Mesenchymal stem cell (in vitro differentiated cells and primary cell): Measurements from ENCODE around the gene ATP13A5.

ENCODE experiments used
- DNase-seq: peaks from one replicate; pipeline ENCODE4 v3.0.0-alpha.2; 2013
- H2AFZ ChIP-seq: one replicate; pipeline ENCODE4 v1.6.1; 2013; ENCODE audit warnings: low read depth, mild to moderate bottlenecking, control low read depth, inconsistent platforms, low read length, moderate library complexity
- H2AK5ac ChIP-seq: 2 replicates; pipeline ENCODE4 v1.6.1; 2013; ENCODE audit warnings: low read length, moderate library complexity, mild to moderate bottlenecking, inconsistent platforms; ENCODE audit not compliant: severe bottlenecking
- H2BK120ac ChIP-seq: one replicate; pipeline ENCODE4 v1.6.1; 2013; ENCODE audit warnings: low read depth, mild to moderate bottlenecking, inconsistent platforms, low read length, moderate library complexity
- H2BK12ac ChIP-seq, 2 experiments: one replicate each; pipeline ENCODE4 v1.6.1; 2013; ENCODE audit warnings: inconsistent platforms in 2 of 2, low read length in 2 of 2, mild to moderate bottlenecking in 2 of 2, moderate library complexity in 2 of 2, control low read depth in 1 of 2
- H2BK15ac ChIP-seq: one replicate; pipeline ENCODE4 v1.6.1; 2013; ENCODE audit warnings: mild to moderate bottlenecking, low read depth, inconsistent platforms; ENCODE audit not compliant: poor library complexity, severe bottlenecking
- H2BK5ac ChIP-seq: 2 replicates; pipeline ENCODE4 v1.6.1; 2013; ENCODE audit warnings: low read depth, mild to moderate bottlenecking, low read length, control low read depth, inconsistent platforms; ENCODE audit not compliant: poor library complexity, severe bottlenecking
- H3K14ac ChIP-seq, 2 experiments: one replicate each; pipeline ENCODE4 v1.6.1; 2013; ENCODE audit warnings: inconsistent platforms in 2 of 2, low read length in 2 of 2, control low read depth in 1 of 2, mild to moderate bottlenecking in 1 of 2, moderate library complexity in 1 of 2
- H3K18ac ChIP-seq, 2 experiments: one replicate each; pipeline ENCODE4 v1.6.1; 2013; ENCODE audit warnings: inconsistent platforms in 2 of 2, low read length in 2 of 2, control low read depth in 1 of 2, low read depth in 1 of 2, mild to moderate bottlenecking in 1 of 2
- H3K23ac ChIP-seq, 2 experiments: one replicate each; pipeline ENCODE4 v1.6.1; 2013; ENCODE audit warnings: inconsistent platforms in 2 of 2, low read length in 2 of 2, mild to moderate bottlenecking in 2 of 2, moderate library complexity in 2 of 2, control low read depth in 1 of 2
- H3K27ac ChIP-seq: 2 replicates; pipeline ENCODE4 v1.5.1; 2013; ENCODE audit warnings: mild to moderate bottlenecking, moderate library complexity, low read length, control low read depth, inconsistent platforms; ENCODE audit not compliant: poor library complexity, severe bottlenecking
- H3K27me3 ChIP-seq, 2 experiments: 2 replicates each; pipeline versions ENCODE4 v1.6.1 to v1.7.0; 2013; ENCODE audit warnings: low read length in 2 of 2, mild to moderate bottlenecking in 2 of 2, moderate library complexity in 2 of 2, control low read depth in 1 of 2, inconsistent platforms in 1 of 2; ENCODE audit not compliant: control insufficient read depth in 1 of 2, insufficient read depth in 1 of 2
- H3K36me3 ChIP-seq, 2 experiments: 2 replicates each; pipeline versions ENCODE4 v1.6.1 to v1.7.0; 2013; ENCODE audit warnings: low read length in 2 of 2, control low read depth in 1 of 2, inconsistent platforms in 1 of 2, low read depth in 1 of 2, mild to moderate bottlenecking in 1 of 2; ENCODE audit not compliant: insufficient read depth in 2 of 2, control insufficient read depth in 1 of 2
- H3K4ac ChIP-seq, 2 experiments: one replicate each; pipeline ENCODE4 v1.6.1; 2013; ENCODE audit warnings: inconsistent platforms in 2 of 2, low read length in 2 of 2, mild to moderate bottlenecking in 2 of 2, moderate library complexity in 2 of 2, control low read depth in 1 of 2, low read depth in 1 of 2
- H3K4me1 ChIP-seq: 2 replicates; pipeline ENCODE4 v1.6.1; 2013; ENCODE audit warnings: low read depth, low read length, control low read depth; ENCODE audit not compliant: control insufficient read depth, insufficient read depth
- H3K4me2 ChIP-seq: 2 replicates; pipeline ENCODE4 v1.6.1; 2013; ENCODE audit warnings: low read length, mild to moderate bottlenecking, inconsistent platforms; ENCODE audit not compliant: poor library complexity, severe bottlenecking
- H3K4me3 ChIP-seq, 2 experiments: 2 replicates each; pipeline versions ENCODE4 v1.5.1 to v1.7.0; 2013; ENCODE audit warnings: low read length in 2 of 2, mild to moderate bottlenecking in 2 of 2, control low read depth in 1 of 2, low read depth in 1 of 2; ENCODE audit not compliant: insufficient read depth in 1 of 2
- H3K79me1 ChIP-seq: replicated peaks from 2 replicates; pipeline ENCODE4 v1.6.1; 2013; ENCODE audit warnings: mild to moderate bottlenecking, control low read depth, low read length, inconsistent platforms; ENCODE audit not compliant: poor library complexity, severe bottlenecking
- H3K9ac ChIP-seq: 2 replicates; pipeline ENCODE4 v1.7.0; 2013; ENCODE audit warnings: mild to moderate bottlenecking, low read length, moderate library complexity
- H3K9me3 ChIP-seq: 2 replicates; pipeline ENCODE4 v1.7.0; 2013; ENCODE audit warnings: mild to moderate bottlenecking, low read length; ENCODE audit not compliant: control insufficient read depth
- H4K8ac ChIP-seq: one replicate; pipeline ENCODE4 v1.6.1; 2013; ENCODE audit warnings: inconsistent platforms, mild to moderate bottlenecking, low read length, moderate library complexity
- H4K91ac ChIP-seq: one replicate; pipeline ENCODE4 v1.6.1; 2013; ENCODE audit warnings: mild to moderate bottlenecking, low read length, inconsistent platforms
- WGBS: methylation state at CpG from one replicate; pipeline ENCODE4 v1.1.7; 2013; ENCODE audit warnings: mixed read lengths; 5-methylcytosine and 5-hydroxymethylcytosine counted together

Gene ATP13A5

DNA sequence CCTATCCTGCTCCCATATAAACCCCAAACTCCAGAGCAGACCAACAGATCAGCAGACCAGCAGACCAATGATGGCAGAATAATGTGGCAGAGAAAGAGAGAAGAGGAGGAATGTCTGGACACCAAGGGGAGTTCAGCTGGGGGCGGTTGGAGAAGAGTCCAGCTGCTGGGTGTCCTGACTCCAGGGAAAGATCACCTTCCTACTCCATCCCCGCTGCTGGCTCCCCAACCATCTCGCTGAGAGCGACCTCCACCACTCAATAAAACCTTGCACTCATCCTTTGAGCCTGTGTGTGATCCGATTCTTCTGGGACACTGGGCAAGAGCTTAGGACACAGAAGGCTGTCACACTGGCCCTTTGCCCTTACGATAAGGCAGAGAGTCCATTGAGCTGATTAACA, 150.3 kb downstream of the ATP13A5 start:
- DNase-seq: no peak
- Histone ChIP-seq H4K8ac (no peak overlapping the region), H3K9ac (no peak overlapping the region), H3K4me3 (no peak overlapping the region), H3K4me2 (no peak overlapping the region), H3K4me1 (no peaks in the 10 kb centered on the region), H2BK5ac (no peak overlapping the region), H3K9me3 (no peaks in the 10 kb centered on the region), H3K18ac (no peak overlapping the region), H3K4ac (no peak overlapping the region), H3K14ac (no peak overlapping the region), H3K27me3 (peaks cover 0 to 9% of the 10 kb centered on the region in 2 experiments), H4K91ac (no peak overlapping the region), H2BK15ac (no peak overlapping the region), H2BK12ac (no peak overlapping the region), H2AFZ (no peak overlapping the region), H3K23ac (no peak overlapping the region), H3K79me1 (no peaks in the 10 kb centered on the region), H3K36me3 (no peaks in the 10 kb centered on the region), H3K27ac (no peak overlapping the region), H2BK120ac (no peak overlapping the region), H2AK5ac (no peak overlapping the region)
- WGBS: 89% methylated on average over 6 of the region's 6 CpGs

DNA sequence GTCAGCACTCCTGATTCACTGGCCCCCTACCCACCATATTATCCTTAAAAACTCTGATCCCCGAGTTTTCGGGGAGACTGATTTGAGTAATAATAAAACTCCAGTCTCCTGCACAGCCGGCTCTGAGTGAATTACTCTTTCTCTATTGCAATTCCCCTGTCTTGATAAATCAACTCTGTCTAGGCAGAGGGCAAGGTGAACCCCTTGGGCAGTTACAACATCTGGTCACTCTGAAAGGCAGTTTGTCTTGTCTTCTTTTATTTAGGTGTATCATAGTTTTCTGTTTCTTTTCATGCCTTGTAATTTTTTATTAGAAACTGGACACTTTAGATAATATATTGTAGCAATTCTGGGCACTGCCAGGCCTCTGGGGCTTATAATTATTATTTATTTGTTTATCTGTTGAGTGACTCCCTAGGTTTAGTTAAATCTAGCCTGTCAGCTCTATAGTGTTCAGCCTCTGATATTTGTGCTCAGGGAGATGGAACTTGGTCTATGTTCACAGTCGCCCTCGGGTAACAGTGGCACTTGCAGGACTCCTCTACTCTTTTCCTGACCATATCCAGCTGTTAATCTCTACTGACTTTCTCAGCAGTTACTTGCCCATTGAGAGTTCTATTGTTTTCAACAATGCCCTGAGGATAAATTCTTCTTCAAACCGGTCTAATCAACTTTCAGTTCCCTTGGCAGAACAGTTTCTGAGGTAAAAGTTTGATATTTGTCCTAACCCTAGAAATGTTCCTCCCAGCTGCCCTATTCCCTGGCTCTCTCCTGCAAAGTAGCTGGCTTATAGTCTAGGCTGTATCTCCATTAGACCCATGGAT, 153.0 kb downstream of the ATP13A5 start:
- WGBS: 85% methylated on average over 5 of the region's 6 CpGs
- H2BK15ac ChIP-seq: no peak overlapping the region
- no peak overlapping the region for H4K8ac ChIP-seq
- H2BK120ac ChIP-seq: no peak overlapping the region
- no peaks in the 10 kb centered on the region for H3K9me3 ChIP-seq
- no peak overlapping the region for H2AFZ ChIP-seq
- no peak overlapping the region for H3K9ac ChIP-seq
- no peaks in the 10 kb centered on the region for H3K36me3 ChIP-seq
- no peak overlapping the region for H2BK5ac ChIP-seq
- H2BK12ac ChIP-seq: no peak overlapping the region
- H3K18ac ChIP-seq: no peak overlapping the region
- H3K23ac ChIP-seq: no peak overlapping the region
- H3K4me2 ChIP-seq: no peak overlapping the region
- H4K91ac ChIP-seq: no peak overlapping the region
- H3K4me3 ChIP-seq: no peak overlapping the region
- H3K27me3 ChIP-seq: peaks cover 0 to 9% of the 10 kb centered on the region in 2 experiments
- no peak overlapping the region for H3K14ac ChIP-seq
- no peak overlapping the region for H2AK5ac ChIP-seq
- no peak overlapping the region for H3K27ac ChIP-seq
- H3K79me1 ChIP-seq: no peaks in the 10 kb centered on the region
- H3K4me1 ChIP-seq: no peaks in the 10 kb centered on the region
- no peak for DNase-seq
- no peak overlapping the region for H3K4ac ChIP-seq
